Left kidney (tissue), 2 donors: ENCODE data around the gene OASL. TPM values are rescaled to one million over a fixed set of nuclear protein-coding genes. Genes with fewer than 3 reads are reported as not detected.
A peak's percentile ranks its signal among the peaks of the same experiment; 100 is the strongest.

ENCODE experiments used
- DNase-seq: peaks from one replicate; pipeline ENCODE4 v3.0.0-alpha.2; 2013
- polyA plus RNA-seq: library from polyadenylated mRNA; unstranded; fragments of 120-200 nt; gene quantifications from one replicate; pipeline ENCODE4 v1.2.1, GENCODE V29; 2013; ENCODE audit not compliant: insufficient read length

OASL gene
- polyA plus RNA-seq, 1 donor = 0.10 TPM

GRCh38 chr12:120991965-120992364 lies 47.1 kb downstream of the OASL start:
- DNase-seq = no peak

- no peak for DNase-seq
These were observed 48.5 kb downstream of the OASL start for GRCh38 chr12:120990487-120991055.

GRCh38 chr12:120989687-120990086 lies 49.4 kb downstream of the OASL start:
- no peak for DNase-seq

- no peak for DNase-seq
These were observed 50.4 kb downstream of the OASL start for GRCh38 chr12:120988658-120989057.

- DNase-seq = no peak
These were observed 50.8 kb downstream of the OASL start for GRCh38 chr12:120988234-120988633.

- no peak for DNase-seq
These were observed 54.6 kb downstream of the OASL start for GRCh38 chr12:120984351-120984898.

GRCh38 chr12:120983759-120984158 lies 55.3 kb downstream of the OASL start:
- no peak for DNase-seq

GRCh38 chr12:120982659-120983058 lies 56.4 kb downstream of the OASL start:
- no peak for DNase-seq

GRCh38 chr12:120981407-120981941 lies 57.6 kb downstream of the OASL start:
- DNase-seq = no peak

GRCh38 chr12:120980800-120981368 lies 58.2 kb downstream of the OASL start:
- no peak for DNase-seq

GRCh38 chr12:120979862-120980696 lies 59.0 kb downstream of the OASL start:
- no peak for DNase-seq

- no peak for DNase-seq
These were observed 59.7 kb downstream of the OASL start for GRCh38 chr12:120979220-120979861.

- DNase-seq = no peak
These were observed 60.5 kb downstream of the OASL start, which contains the start of gene HNF1A for GRCh38 chr12:120978296-120979219. Gene HNF1A, plus strand, starts transcription at chr12:120978543. Its CDS starts 226 bp downstream, at chr12:120978769.

GRCh38 chr12:120977531-120978295 lies 61.3 kb downstream of the OASL start:
- DNase-seq = no peak

- peak; percentile 80 for DNase-seq
These were observed 66.0 kb downstream of the OASL start for GRCh38 chr12:120972870-120973543.

GRCh38 chr12:120971299-120972180 lies 67.5 kb downstream of the OASL start:
- DNase-seq = peak; percentile 49

GRCh38 chr12:120970310-120970709 lies 68.7 kb downstream of the OASL start:
- no peak for DNase-seq
